Fibroblast of skin of left quadriceps (primary cell): ENCODE measurements around the gene PRR32.
"Not testable (repeated sequence)": the region's sequence is repeated elsewhere in the genome, so short reads cannot be mapped to it uniquely, and the experiment has no call there.

Experiments used
- DNase-seq, 2 experiments: peaks; one replicate each; pipeline ENCODE4 v3.0.0-alpha.2; 2013; ENCODE audit warnings: low read depth in 2 of 2

The PRR32 gene, protein sequence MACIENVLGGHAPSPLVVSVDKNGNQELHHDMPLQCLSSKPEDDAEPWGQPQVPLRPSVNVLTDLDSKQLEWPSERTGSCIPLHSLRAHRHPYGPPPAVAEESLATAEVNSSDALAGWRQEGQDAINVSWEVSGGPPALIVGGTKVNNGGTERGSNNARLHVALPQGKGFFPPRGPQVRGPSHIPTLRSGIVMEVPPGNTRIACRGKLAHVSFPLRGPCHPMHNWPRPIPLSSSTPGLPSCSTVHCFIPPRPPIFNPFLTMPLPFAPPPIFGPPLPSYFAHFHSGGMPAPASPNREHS

DNA sequence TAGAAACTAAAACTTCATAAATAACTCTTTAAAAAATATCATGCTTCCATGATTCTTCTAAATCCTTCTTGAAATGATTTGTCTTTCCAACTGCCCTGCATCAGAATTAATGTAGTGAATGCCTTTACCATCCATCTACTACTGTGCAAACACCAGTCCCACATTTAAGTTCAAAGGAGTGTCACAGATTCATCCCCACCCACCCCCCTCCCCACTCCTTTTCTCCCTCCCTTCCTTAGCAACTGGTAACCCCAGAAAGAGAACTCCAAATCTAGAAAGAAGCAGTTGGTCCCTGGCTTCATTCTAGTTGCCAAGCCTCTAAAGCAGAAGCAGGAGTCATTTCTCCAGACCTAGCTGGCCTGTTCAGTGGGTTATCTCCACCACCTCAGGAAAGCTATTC lies at the start of gene PRR32:
Gene PRR32 (plus strand): TSS at position 301 of the 400 bp plus-strand sequence. CDS start 115 bp downstream, outside the sequence.
- no peak for DNase-seq

- DNase-seq: no peak
Observed at GRCh38 chrX:126770179-126770578, 49.4 kb upstream of the PRR32 start.

GRCh38 chrX:126785539-126785938 lies 34.0 kb upstream of the PRR32 start:
- no peak for DNase-seq

DNA sequence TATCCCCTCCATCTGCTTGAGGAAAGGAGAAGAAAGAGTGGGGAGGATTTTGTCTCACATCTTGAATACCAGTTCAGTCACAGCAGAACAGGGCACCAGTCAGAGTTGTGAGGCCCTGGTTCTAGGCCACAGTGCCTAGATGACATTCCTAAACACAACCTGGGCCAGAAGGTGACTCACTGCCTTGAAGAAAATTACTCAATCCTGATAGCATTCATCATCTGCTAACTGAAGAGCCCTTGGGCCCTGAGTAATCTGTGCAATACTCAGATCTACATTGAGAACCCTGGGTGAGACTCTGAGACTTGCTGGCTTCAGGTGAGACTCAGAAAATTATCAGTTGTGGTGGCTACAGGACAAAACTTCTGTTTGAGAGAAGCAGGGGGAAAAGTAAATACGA lies 20.5 kb upstream of the PRR32 start:
- no peak for DNase-seq

GRCh38 chrX:126806784-126807183 lies 12.7 kb upstream of the PRR32 start:
- not testable (repeated sequence) for DNase-seq

GRCh38 chrX:126815806-126816205 lies 3.7 kb upstream of the PRR32 start:
- no peak for DNase-seq

GRCh38 chrX:126820700-126821420 lies 1.3 kb downstream of the PRR32 start:
- DNase-seq: no peak

GRCh38 chrX:126824338-126825007 lies 4.9 kb downstream of the PRR32 start:
- DNase-seq: no peak

- DNase-seq: no peak
Observed at GRCh38 chrX:126825566-126826193, 6.2 kb downstream of the PRR32 start.

DNA sequence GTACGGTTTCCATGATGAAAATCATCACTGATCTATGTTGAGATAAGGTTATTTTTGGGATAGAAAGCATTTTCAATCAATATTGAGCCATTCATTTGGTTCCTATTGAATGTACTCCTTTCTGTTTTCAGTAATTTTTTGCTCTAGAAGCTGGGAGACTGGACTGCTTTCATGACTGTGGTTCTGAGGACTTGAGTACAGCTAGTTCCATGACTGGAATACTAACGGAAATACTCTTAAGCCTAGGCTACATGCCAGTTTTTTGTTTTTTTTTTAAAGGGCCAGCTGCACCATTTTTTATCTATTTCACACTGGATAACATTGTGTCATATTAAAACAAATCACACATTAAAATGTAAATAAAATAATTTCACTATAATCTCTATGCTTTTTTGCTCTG lies 16.7 kb downstream of the PRR32 start:
- DNase-seq: no peak

DNA sequence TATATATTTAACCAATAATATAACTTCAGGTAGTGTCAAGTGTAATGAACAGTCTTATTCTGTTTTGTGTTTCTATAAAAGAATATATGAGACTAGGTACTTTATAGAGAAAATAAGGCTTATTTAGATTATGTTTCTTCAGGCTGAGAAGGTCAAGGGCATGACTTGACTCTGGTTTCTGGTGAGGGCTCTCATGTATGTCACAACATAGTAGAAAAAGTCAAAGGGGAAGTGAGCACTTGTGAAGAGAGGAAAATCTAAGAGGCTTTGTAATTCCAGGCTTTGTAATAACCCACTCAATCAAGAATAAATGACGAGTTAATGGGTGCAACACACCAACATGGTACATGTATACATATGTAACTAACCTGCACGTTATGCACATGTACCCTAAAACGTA lies 27.6 kb downstream of the PRR32 start:
- DNase-seq: no peak

GRCh38 chrX:126855839-126856524 lies 36.5 kb downstream of the PRR32 start:
- no peak for DNase-seq
